Stimulated activated CD4-positive, alpha-beta T cell treated with anti-CD3 and anti-CD28 coated beads, Interleukin-15, amount 100 ng/mL, for 1 hour (primary cell): ENCODE measurements around the gene SLC15A2.
"Not testable (repeated sequence)": the region's sequence is repeated elsewhere in the genome, so short reads cannot be mapped to it uniquely, and the experiment has no call there.

ENCODE experiments used
- DNase-seq, 2 donors: peaks; one replicate each; pipeline ENCODE4 v3.0.0-alpha.2; 2020; ENCODE audit warnings: low read depth in 1 of 2, low spot score in 1 of 2

Gene SLC15A2

GRCh38 chr3:121924734-121925133 is 30.5 kb downstream of the SLC15A2 start:
- DNase-seq: no peak

GRCh38 chr3:121926380-121926779 is 32.2 kb downstream of the SLC15A2 start:
- DNase-seq: no peak

- not testable (repeated sequence) for DNase-seq
Observed at GRCh38 chr3:121938141-121938855, 44.1 kb downstream of the SLC15A2 start.

- DNase-seq: no peak
Observed at GRCh38 chr3:121941592-121941991, 47.4 kb downstream of the SLC15A2 start.

- no peak for DNase-seq
Observed at GRCh38 chr3:121942116-121942786, 48.0 kb downstream of the SLC15A2 start.

- no peak for DNase-seq
Observed at GRCh38 chr3:121943431-121943830, 49.2 kb downstream of the SLC15A2 start.

GRCh38 chr3:121948641-121949040 is 54.4 kb downstream of the SLC15A2 start:
- DNase-seq: no peak

GRCh38 chr3:121951291-121951919 is 57.2 kb downstream of the SLC15A2 start:
- DNase-seq: no peak

GRCh38 chr3:121956363-121956762 is 62.2 kb downstream of the SLC15A2 start:
- DNase-seq: no peak

GRCh38 chr3:121957674-121958415 is 63.6 kb downstream of the SLC15A2 start:
- no peak for DNase-seq

- no peak for DNase-seq
Observed at GRCh38 chr3:121958801-121959200, 64.6 kb downstream of the SLC15A2 start.

GRCh38 chr3:121961283-121961682 is 67.1 kb downstream of the SLC15A2 start:
- no peak for DNase-seq

GRCh38 chr3:121962443-121962842 is 68.2 kb downstream of the SLC15A2 start:
- DNase-seq: no peak

- DNase-seq: no peak
Observed at GRCh38 chr3:121963608-121964007, 69.4 kb downstream of the SLC15A2 start.

- DNase-seq: no peak
Observed at GRCh38 chr3:121969631-121970030, 75.4 kb downstream of the SLC15A2 start.

- DNase-seq: no peak
Observed at GRCh38 chr3:121970047-121970446, 75.8 kb downstream of the SLC15A2 start.

- DNase-seq: no peak
Observed at GRCh38 chr3:121974601-121975111, 80.5 kb downstream of the SLC15A2 start.

GRCh38 chr3:121975702-121976302 is 81.6 kb downstream of the SLC15A2 start:
- DNase-seq: no peak

GRCh38 chr3:121976727-121977126 is 82.5 kb downstream of the SLC15A2 start:
- DNase-seq: no peak

GRCh38 chr3:121979246-121979645 is 85.0 kb downstream of the SLC15A2 start:
- DNase-seq: no peak
